Brain microvascular endothelial cell (primary cell): ENCODE data around the gene SMIM10L2A.

Experiments
- DNase-seq: peaks from one replicate; pipeline ENCODE4 v3.0.0-alpha.2; 2020
- H3K27ac ChIP-seq: fragments of 250-450 bp; sonication (Bioruptor Pico); 2 replicates; pipeline ENCODE4 v1.5.1; 2020; ENCODE audit warnings: mild to moderate bottlenecking, moderate library complexity
- H3K27me3 ChIP-seq: fragments of 250-450 bp; sonication (Bioruptor Pico); replicated peaks from 2 replicates; pipeline ENCODE4 v1.5.1; 2020; ENCODE audit warnings: mild to moderate bottlenecking
- H3K36me3 ChIP-seq: fragments of 250-450 bp; sonication (Bioruptor Pico); replicated peaks from 2 replicates; pipeline ENCODE4 v1.5.1; 2020; ENCODE audit warnings: mild to moderate bottlenecking
- H3K4me3 ChIP-seq: 2 replicates; pipeline ENCODE4 v1.5.1; 2011; ENCODE audit warnings: low read depth, mild to moderate bottlenecking, control low read depth, low read length, moderate library complexity
- in situ Hi-C: cut with HindIII; loops from 2 replicates; pipeline ENCODE4 v1.10.0; 2017; ENCODE audit warnings: low sequenced_read_pairs, low pct_ligation_motif_present
- TF ChIP-seq, protein P1 (sequence below): IDR thresholded peaks from 2 replicates; pipeline ENCODE4 v1.5.1; 2011; ENCODE audit warnings: low read depth, mild to moderate bottlenecking, moderate library complexity, low read length, control low read depth, inconsistent platforms; ENCODE audit errors: missing control alignments

Gene SMIM10L2A

GRCh38 chrX:135388841-135389240, 32.9 kb upstream of the SMIM10L2A start:
- Histone ChIP-seq H3K27ac (no peak overlapping the region), H3K36me3 (no peaks in the 10 kb centered on the region), H3K27me3 (no peaks in the 10 kb centered on the region), H3K4me3 (no peak overlapping the region)
- TF ChIP-seq, protein P1, sequence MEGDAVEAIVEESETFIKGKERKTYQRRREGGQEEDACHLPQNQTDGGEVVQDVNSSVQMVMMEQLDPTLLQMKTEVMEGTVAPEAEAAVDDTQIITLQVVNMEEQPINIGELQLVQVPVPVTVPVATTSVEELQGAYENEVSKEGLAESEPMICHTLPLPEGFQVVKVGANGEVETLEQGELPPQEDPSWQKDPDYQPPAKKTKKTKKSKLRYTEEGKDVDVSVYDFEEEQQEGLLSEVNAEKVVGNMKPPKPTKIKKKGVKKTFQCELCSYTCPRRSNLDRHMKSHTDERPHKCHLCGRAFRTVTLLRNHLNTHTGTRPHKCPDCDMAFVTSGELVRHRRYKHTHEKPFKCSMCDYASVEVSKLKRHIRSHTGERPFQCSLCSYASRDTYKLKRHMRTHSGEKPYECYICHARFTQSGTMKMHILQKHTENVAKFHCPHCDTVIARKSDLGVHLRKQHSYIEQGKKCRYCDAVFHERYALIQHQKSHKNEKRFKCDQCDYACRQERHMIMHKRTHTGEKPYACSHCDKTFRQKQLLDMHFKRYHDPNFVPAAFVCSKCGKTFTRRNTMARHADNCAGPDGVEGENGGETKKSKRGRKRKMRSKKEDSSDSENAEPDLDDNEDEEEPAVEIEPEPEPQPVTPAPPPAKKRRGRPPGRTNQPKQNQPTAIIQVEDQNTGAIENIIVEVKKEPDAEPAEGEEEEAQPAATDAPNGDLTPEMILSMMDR = no peak
- in situ Hi-C loops = no loop called here
- no peak for DNase-seq

- no peaks in the 10 kb centered on the region for H3K36me3 ChIP-seq
- no peak for DNase-seq
- TF ChIP-seq, protein P1 = no peak
- in situ Hi-C loops = no loop called here
- H3K27me3 ChIP-seq = no peaks in the 10 kb centered on the region
- H3K27ac ChIP-seq = no peak overlapping the region
- no peak overlapping the region for H3K4me3 ChIP-seq
Measured at GRCh38 chrX:135389243-135389642, 32.5 kb upstream of the SMIM10L2A start.

DNA sequence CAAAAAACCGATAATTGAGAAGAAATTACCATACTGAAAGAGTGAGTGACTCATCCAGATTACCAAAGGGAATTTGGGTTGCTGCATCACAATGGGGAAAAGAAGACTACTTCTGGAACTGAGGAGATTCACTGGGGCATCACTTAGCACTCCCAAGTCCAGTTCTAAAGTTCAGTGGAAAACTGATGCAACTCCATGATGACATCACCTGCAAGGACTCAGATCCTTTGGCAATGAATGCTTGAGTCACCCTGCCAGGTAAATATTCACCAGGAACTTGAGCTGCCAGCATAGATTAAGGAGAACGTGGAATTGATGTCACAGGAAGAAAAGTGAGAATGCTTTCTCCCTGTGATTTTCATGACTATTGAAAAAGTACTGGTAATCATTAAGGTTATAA, 32.0 kb upstream of the SMIM10L2A start:
- DNase-seq = no peak
- in situ Hi-C loops = no loop called here
- Histone ChIP-seq H3K4me3 (no peak overlapping the region), H3K27me3 (no peaks in the 10 kb centered on the region), H3K36me3 (no peaks in the 10 kb centered on the region), H3K27ac (no peak overlapping the region)
- TF ChIP-seq, protein P1 = no peak

DNA sequence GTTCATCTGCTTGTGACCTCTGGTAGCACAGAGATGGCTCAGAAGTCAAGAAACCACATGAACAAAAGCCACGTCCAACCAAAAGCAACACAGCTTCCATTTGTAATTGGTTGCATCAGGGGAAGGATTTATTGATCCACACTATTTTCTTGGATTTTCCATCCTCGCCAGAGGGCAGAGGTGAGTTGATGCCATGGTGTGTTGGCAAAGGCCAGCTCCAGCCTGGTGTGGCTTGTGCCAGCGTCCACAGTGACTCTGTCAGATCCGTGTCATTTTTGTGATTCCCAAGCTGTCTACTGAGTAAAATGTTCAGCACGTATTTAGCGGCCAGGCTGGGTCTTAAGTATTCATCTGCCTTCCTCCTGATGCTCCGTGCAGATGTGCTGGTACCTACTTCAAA, 30.0 kb upstream of the SMIM10L2A start:
- DNase-seq = no peak
- Histone ChIP-seq H3K27ac (no peak overlapping the region), H3K4me3 (no peak overlapping the region), H3K27me3 (no peaks in the 10 kb centered on the region), H3K36me3 (no peaks in the 10 kb centered on the region)
- TF ChIP-seq, protein P1 = no peak
- in situ Hi-C loops = no loop called here

GRCh38 chrX:135393051-135393450, 28.7 kb upstream of the SMIM10L2A start:
- in situ Hi-C loops = no loop called here
- Histone ChIP-seq H3K4me3 (no peak overlapping the region), H3K27ac (no peak overlapping the region), H3K36me3 (no peaks in the 10 kb centered on the region), H3K27me3 (no peaks in the 10 kb centered on the region)
- TF ChIP-seq, protein P1 = no peak
- no peak for DNase-seq

DNA sequence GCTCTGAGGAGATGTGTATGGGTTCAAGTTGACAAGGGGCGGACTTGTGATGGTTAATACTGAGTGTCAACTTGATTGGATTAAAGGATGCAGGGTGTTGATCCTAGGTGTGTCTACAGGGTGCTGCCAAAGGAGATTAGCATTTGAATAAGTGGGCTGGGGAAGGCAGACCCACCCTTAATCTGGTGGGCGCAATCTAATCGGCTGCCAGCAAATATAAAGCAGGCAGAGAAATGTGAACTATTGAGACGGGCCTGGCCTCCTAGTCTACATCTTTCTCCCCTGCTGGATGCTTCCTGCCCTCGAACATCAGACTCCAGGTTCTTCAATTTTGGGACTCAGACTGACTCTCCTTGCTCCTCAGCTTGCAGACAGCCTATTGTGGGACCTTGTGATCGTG, 26.7 kb upstream of the SMIM10L2A start:
- Histone ChIP-seq H3K27ac (no peak overlapping the region), H3K27me3 (no peaks in the 10 kb centered on the region), H3K4me3 (no peak overlapping the region), H3K36me3 (no peaks in the 10 kb centered on the region)
- no peak for DNase-seq
- in situ Hi-C loops = no loop called here
- TF ChIP-seq, protein P1 = no peak
